Measurements from ENCODE around the gene GALNT11.
"Not testable (repeated sequence)": the region's sequence is repeated elsewhere in the genome, so short reads cannot be mapped to it uniquely, and the experiment has no call there.

GALNT11 gene

GRCh38 chr7:152076940-152077933, 51.8 kb downstream of the GALNT11 start:
- DNase-seq: no peak

GRCh38 chr7:152078025-152078424, 52.6 kb downstream of the GALNT11 start:
- DNase-seq: no peak

- DNase-seq: no peak
Measured at GRCh38 chr7:152078786-152079185, 53.3 kb downstream of the GALNT11 start.

GRCh38 chr7:152081088-152081487, 55.6 kb downstream of the GALNT11 start:
- no peak for DNase-seq

GRCh38 chr7:152082073-152082721, 56.7 kb downstream of the GALNT11 start:
- DNase-seq: not testable (repeated sequence)

GRCh38 chr7:152085131-152085530, 59.7 kb downstream of the GALNT11 start:
- DNase-seq: no peak

GRCh38 chr7:152086513-152086912, 61.0 kb downstream of the GALNT11 start:
- DNase-seq: no peak

GRCh38 chr7:152089183-152089582, 63.7 kb downstream of the GALNT11 start:
- DNase-seq: no peak

GRCh38 chr7:152090747-152091146, 65.3 kb downstream of the GALNT11 start:
- no peak for DNase-seq

GRCh38 chr7:152093717-152094116, 68.2 kb downstream of the GALNT11 start:
- DNase-seq: no peak

GRCh38 chr7:152095771-152096170, 70.3 kb downstream of the GALNT11 start:
- no peak for DNase-seq

- no peak for DNase-seq
Measured at GRCh38 chr7:152097330-152097729, 71.9 kb downstream of the GALNT11 start.

GRCh38 chr7:152103066-152103465, 77.6 kb downstream of the GALNT11 start:
- DNase-seq: no peak

GRCh38 chr7:152103691-152104090, 78.2 kb downstream of the GALNT11 start:
- DNase-seq: no peak

- no peak for DNase-seq
Measured at GRCh38 chr7:152105205-152105604, 79.7 kb downstream of the GALNT11 start.

- no peak for DNase-seq
Measured at GRCh38 chr7:152106990-152107389, 81.5 kb downstream of the GALNT11 start.

- no peak for DNase-seq
Measured at GRCh38 chr7:152107945-152108344, 82.5 kb downstream of the GALNT11 start.

- DNase-seq: no peak
Measured at GRCh38 chr7:152108359-152108758, 82.9 kb downstream of the GALNT11 start.

- DNase-seq: no peak
Measured at GRCh38 chr7:152112829-152113228, 87.4 kb downstream of the GALNT11 start.

GRCh38 chr7:152115021-152115718, 89.7 kb downstream of the GALNT11 start:
- no peak for DNase-seq

- no peak for DNase-seq
Measured at GRCh38 chr7:152117356-152117755, 91.9 kb downstream of the GALNT11 start.

- DNase-seq: no peak
Measured at GRCh38 chr7:152120210-152120609, 94.7 kb downstream of the GALNT11 start.

GRCh38 chr7:152120776-152121175, 95.3 kb downstream of the GALNT11 start:
- DNase-seq: no peak

All from activated CD4-positive, alpha-beta T cell treated with anti-CD3 and anti-CD28 coated beads for 1 hour (primary cell).